AG08395 (cell line): Measurements from ENCODE around the gene COL8A2.
"Not testable (repeated sequence)": the region's sequence is repeated elsewhere in the genome, so short reads cannot be mapped to it uniquely, and the experiment has no call there.

Source experiments
- DNase-seq: peaks from one replicate; pipeline ENCODE4 v3.0.0; 2012; ENCODE audit warnings: mixed read lengths, low spot score

The COL8A2 gene

GRCh38 chr1:36125129-36125991, at the start of gene COL8A2:
COL8A2 (minus strand) TSS chr1:36125222; CDS start chr1:36100242, 24,980 bp downstream.
- no peak for DNase-seq

GRCh38 chr1:36174713-36175112, 49.7 kb upstream of the COL8A2 start:
- no peak for DNase-seq

GRCh38 chr1:36172983-36173382, 48.0 kb upstream of the COL8A2 start:
- DNase-seq: peak; percentile 71

GRCh38 chr1:36172017-36172747, 47.2 kb upstream of the COL8A2 start:
- no peak for DNase-seq

- DNase-seq: no peak
Measured at GRCh38 chr1:36170643-36171412, 45.8 kb upstream of the COL8A2 start.

GRCh38 chr1:36168514-36168913, 43.5 kb upstream of the COL8A2 start:
- no peak for DNase-seq

- peak; percentile 67 for DNase-seq
Measured at GRCh38 chr1:36166938-36167905, 42.2 kb upstream of the COL8A2 start.

GRCh38 chr1:36166136-36166535, 41.1 kb upstream of the COL8A2 start:
- DNase-seq: no peak

- DNase-seq: no peak
Measured at GRCh38 chr1:36165145-36165544, 40.1 kb upstream of the COL8A2 start.

- DNase-seq: no peak
Measured at GRCh38 chr1:36164361-36164760, 39.3 kb upstream of the COL8A2 start.

- DNase-seq: no peak
Measured at GRCh38 chr1:36163426-36163825, 38.4 kb upstream of the COL8A2 start.

- DNase-seq: no peak
Measured at GRCh38 chr1:36162680-36163239, 37.7 kb upstream of the COL8A2 start.

- DNase-seq: no peak
Measured at GRCh38 chr1:36161641-36162531, 36.9 kb upstream of the COL8A2 start.

- DNase-seq: peak; percentile 80
Measured at GRCh38 chr1:36160949-36161485, 36.0 kb upstream of the COL8A2 start.

GRCh38 chr1:36160388-36160948, 35.4 kb upstream of the COL8A2 start:
- no peak for DNase-seq

- no peak for DNase-seq
Measured at GRCh38 chr1:36159614-36160387, 34.8 kb upstream of the COL8A2 start.

- not testable (repeated sequence) for DNase-seq
Measured at GRCh38 chr1:36158827-36159252, 33.8 kb upstream of the COL8A2 start.
